ENCODE data around the gene ARX.

Gene ARX

DNA sequence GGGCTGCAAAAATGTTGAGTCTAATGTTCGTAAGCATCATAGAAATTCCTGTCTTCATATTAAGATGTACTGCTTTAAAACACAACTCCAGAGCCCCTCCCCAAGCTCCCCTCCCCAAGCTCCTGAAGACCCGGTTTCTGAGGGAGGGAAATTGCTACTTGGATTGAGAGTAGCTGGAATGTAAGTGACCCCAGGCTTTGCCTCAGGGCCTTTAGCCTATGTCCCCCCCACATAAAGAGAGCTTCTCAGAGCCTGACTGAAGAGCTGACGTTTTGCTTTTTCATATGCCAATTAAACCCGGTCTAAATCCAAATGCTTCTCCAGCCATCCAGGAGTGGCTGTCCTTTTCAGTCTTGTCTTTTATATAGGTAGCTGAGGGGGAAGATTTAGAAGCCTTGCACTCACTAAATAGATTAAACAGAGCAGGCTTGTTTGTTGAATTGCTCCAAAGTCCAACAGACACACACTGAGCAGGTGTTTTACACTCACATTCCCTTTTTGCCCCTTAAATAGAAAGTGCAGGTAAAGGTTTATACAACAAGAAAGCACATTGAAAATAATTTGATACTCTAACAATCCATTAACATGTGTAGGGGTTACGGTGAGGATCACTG, 19.6 kb downstream of the ARX start:
- no peak for DNase-seq

DNA sequence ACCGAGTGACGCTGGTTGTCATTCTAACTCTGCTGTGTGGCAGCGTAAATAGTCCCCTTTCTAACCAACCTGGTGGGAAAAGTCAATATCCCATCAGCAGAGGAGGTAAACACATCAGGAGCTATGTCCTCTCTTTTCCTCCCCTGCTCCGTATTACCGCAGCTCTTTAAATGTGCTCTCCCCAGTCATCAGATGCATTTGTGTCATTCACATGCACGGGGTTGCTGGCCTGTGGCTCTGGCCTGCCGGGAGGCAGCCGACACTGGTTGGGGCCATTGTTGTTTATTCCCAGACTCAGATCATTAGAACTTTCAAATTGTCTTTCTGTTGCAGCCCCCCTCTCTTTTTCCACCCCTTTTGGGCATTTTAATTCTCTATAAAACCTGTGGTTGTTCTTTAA, 21.9 kb downstream of the ARX start:
- DNase-seq = no peak

DNA sequence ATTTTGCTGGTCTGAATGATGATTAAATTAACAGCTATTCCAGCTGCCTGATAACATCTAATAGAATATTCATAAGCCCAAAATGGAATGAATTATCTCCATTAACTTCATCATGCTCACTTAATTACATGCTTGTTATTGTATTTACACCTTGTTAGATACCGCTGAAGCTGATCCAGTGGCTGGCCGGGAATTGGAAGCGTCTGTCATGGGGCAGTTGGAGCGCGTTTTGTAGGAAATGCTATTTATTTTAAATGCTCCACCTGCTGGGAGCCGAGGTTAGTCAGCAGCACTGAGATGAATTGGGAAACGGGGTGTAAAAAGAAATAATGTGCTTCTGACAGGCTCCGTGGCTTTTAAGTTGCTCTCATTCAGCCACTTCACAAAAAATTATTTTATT, 25.2 kb downstream of the ARX start:
- DNase-seq = no peak

GRCh38 chrX:24988314-24988713, 27.5 kb downstream of the ARX start:
- no peak for DNase-seq

DNA sequence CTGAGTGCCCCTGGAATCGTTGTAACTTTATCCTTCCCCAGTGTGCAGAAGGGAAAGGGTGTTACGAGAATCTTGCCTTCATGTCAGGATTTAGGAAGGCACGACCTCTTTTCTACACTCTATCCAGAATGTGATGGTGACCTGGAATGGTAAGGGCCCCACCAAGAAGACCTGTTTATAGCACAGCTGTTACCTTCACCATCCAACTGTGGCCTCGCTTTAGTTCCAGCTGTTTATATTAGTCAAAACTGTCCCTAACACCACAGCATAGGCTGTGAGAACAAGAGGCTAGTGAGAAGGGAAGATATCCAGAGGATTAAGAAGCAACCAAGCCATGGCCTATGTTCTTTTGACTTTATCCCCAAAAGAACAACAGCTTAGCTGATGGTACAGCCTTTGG, 28.0 kb downstream of the ARX start:
- no peak for DNase-seq

GRCh38 chrX:24985120-24985519, 30.6 kb downstream of the ARX start:
- no peak for DNase-seq

DNA sequence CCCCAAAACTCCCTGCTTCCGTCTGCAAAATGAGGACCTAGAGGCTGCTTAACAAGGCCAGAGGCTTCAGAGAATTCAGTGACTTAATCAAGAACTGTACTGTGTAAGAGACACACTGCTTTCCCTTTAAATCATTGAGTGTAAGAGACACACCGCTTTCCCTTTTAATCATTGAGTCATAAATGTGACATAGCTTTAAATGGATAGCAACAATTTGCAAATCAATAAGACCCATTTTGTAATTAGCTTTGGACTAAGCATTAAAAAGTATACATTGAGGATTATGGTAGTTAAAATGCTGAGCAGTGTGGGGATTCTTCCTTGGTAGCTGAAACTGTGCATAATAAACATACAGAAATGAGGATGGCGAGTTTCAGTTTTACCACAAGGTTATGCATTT, 31.8 kb downstream of the ARX start:
- no peak for DNase-seq

DNA sequence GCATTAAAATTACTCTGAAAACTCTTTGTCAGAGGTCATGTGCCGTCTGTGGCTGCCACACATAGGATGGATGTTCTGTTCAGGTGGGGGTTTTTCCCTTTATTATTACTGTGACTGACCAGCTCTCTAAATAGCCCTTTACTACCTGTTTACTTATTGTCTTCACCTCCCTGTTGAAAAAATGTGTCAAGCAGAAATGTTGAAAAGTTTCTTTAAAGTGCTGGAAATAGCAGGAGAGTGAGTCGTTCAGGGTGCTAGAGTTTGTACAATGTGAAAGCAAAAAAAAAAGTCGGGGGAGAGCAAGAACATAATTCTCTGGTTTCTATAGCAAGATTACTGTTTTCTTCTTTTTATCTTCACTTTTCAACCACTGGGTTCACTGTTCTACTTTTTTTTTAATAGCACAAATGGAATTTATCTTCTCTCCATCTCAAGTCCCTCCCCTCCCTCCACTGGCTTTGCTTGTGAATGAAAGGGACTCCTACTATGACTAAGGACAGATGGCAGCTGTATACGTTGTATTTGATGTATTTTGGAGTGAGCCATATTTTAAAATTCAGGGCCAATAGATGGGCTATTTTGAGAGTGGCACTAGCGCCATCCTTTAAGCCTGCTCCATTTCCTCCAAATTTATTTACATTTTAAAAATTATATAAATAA, 33.3 kb downstream of the ARX start:
- DNase-seq = no peak

GRCh38 chrX:24981030-24981429, 34.7 kb downstream of the ARX start:
- no peak for DNase-seq

DNA sequence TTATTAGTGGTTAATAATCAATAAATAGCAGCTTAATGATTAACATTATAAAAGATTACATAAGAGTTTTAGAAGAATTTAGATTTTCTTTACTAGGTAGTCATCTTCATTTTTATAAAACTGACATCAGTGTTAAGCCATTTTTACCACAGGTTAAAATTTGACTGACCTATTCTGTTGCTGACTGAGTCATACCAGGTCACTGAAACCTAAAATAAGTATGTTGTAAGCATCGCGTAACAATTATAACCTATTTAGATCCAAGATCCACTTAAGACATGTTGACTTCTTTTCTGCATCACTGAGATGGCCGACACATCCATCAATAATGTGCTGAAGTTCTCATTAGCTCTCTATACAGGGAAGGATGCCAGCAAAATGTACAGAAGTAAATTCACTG, 36.7 kb downstream of the ARX start:
- no peak for DNase-seq

- no peak for DNase-seq
Observed at GRCh38 chrX:24969812-24970211, 46.0 kb downstream of the ARX start.

DNA sequence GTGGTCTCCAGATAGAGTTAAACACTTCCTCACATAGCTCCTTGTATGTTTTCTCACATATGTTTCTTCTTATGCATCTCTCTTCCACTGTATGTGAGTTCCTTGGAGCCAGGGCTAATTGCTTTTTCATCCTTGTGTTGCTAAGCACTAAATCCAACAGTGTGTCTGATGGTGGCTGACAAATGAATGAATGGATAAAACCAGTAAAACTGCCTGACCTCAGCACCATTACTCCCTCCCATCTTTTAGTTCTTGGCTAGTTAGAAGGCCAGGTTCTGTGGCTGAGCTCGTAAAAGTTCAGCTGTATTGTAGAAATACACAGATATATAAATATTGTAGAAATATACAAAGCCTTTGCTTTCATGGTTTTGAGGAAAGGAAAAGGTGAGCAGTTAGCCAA, 50.4 kb downstream of the ARX start:
- DNase-seq = no peak

- no peak for DNase-seq
Observed at GRCh38 chrX:24963823-24964222, 51.9 kb downstream of the ARX start.

DNA sequence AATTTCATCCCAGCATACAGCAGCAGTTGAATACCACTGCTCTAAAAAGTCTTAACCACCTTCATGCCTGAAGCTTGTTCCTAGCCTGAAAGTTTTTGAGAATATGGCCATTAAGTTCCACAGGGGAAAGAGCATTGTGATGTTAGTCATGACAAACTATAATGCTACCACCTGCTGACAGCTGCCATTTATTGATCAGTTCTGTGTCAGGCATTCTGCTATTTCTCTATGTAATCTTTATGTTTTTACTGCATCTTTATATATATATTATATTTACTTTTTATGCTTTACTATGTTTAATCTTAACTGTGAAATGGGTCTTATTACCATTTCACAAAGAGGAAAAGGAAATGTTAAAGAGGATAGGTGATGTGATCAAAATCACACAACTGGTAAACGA, 54.0 kb downstream of the ARX start:
- no peak for DNase-seq

- no peak for DNase-seq
Observed at GRCh38 chrX:24956828-24957227, 58.9 kb downstream of the ARX start.

DNA sequence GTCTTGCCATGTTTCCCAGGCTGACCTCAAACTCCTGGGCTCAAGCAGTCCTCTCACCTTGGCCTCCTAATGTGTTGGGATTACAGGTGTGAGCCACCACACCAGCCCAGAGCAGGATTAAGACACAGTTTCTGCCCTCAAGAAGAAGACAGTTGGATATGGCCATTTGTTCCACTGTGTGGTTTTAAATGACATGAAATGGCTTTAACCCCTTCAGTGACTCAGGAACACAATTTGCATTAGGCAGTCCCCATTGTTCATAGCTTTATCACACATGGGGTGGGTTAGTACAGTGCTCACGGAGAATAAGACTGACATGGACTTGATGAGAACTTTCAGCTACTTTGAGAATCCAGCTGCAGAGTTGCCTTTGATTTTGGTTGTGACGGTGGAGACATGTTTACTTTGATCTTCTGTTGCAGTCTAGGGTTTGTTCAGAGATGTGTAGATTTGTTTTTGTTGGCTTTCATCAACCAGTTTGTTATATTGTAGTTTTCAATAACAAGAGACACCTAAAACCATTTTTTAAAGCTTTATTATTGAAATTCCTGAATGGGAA, 60.3 kb downstream of the ARX start:
- DNase-seq = no peak

GRCh38 chrX:24954732-24955131, 61.0 kb downstream of the ARX start:
- DNase-seq = no peak
